DLD1 (cell line): ENCODE results near the gene NGF.
"Not testable (repeated sequence)": the region's sequence is repeated elsewhere in the genome, so short reads cannot be mapped to it uniquely, and the experiment has no call there.

Experiments used
- in situ Hi-C: cut with HindIII; loops from 2 replicates; pipeline ENCODE4 v1.10.0; 2017; ENCODE audit warnings: low sequenced_read_pairs

NGF gene

GRCh38 chr1:115337633-115338456 is at the start of gene NGF:
Gene NGF, minus strand, starts transcription at chr1:115338249. Its CDS starts 51,454 bp downstream, at chr1:115286795.
- in situ Hi-C loops: no loop called here

GRCh38 chr1:115383455-115383854 is 45.4 kb upstream of the NGF start:
- in situ Hi-C loops: not testable (repeated sequence)

GRCh38 chr1:115379943-115380342 is 41.9 kb upstream of the NGF start:
- in situ Hi-C loops: no loop called here

- in situ Hi-C loops: no loop called here
These were observed 39.4 kb upstream of the NGF start for GRCh38 chr1:115377411-115377810.

- in situ Hi-C loops: no loop called here
These were observed 36.5 kb upstream of the NGF start for GRCh38 chr1:115374598-115374997.

- in situ Hi-C loops: no loop called here
These were observed 35.3 kb upstream of the NGF start for GRCh38 chr1:115373305-115373704.

GRCh38 chr1:115365738-115366137 is 27.7 kb upstream of the NGF start:
- in situ Hi-C loops: no loop called here

- in situ Hi-C loops: no loop called here
These were observed 26.7 kb upstream of the NGF start for GRCh38 chr1:115364780-115365155.

- in situ Hi-C loops: no loop called here
These were observed 26.2 kb upstream of the NGF start for GRCh38 chr1:115364046-115364779.

GRCh38 chr1:115363171-115363570 is 25.1 kb upstream of the NGF start:
- in situ Hi-C loops: no loop called here

- in situ Hi-C loops: not testable (repeated sequence)
These were observed 22.6 kb upstream of the NGF start for GRCh38 chr1:115360505-115361129.

GRCh38 chr1:115359787-115360452 is 21.9 kb upstream of the NGF start:
- in situ Hi-C loops: not testable (repeated sequence)

GRCh38 chr1:115356356-115356755 is 18.3 kb upstream of the NGF start:
- in situ Hi-C loops: no loop called here

GRCh38 chr1:115355069-115355468 is 17.0 kb upstream of the NGF start:
- in situ Hi-C loops: no loop called here

- in situ Hi-C loops: no loop called here
These were observed 13.1 kb upstream of the NGF start for GRCh38 chr1:115351143-115351542.

GRCh38 chr1:115348636-115349035 is 10.6 kb upstream of the NGF start:
- in situ Hi-C loops: no loop called here

- in situ Hi-C loops: no loop called here
These were observed 9.2 kb upstream of the NGF start for GRCh38 chr1:115347282-115347681.

- in situ Hi-C loops: no loop called here
These were observed 5.2 kb upstream of the NGF start for GRCh38 chr1:115343200-115343737.

- in situ Hi-C loops: no loop called here
These were observed 3.9 kb upstream of the NGF start for GRCh38 chr1:115341948-115342347.

GRCh38 chr1:115340879-115341278 is 2.8 kb upstream of the NGF start:
- in situ Hi-C loops: no loop called here

GRCh38 chr1:115338457-115338820 is 390 bp upstream of the NGF start:
- in situ Hi-C loops: no loop called here
